Bronchial epithelial cell (primary cell): Measurements from ENCODE around the gene TMEM121B. TPM values are rescaled to one million over a fixed set of nuclear protein-coding genes. Genes with fewer than 3 reads are reported as not detected.

ENCODE experiments used
- DNase-seq: peaks from one replicate; pipeline ENCODE4 v3.0.0-alpha.2; 2010; ENCODE audit warnings: low read depth
- FAIRE-seq: peaks from 2 replicates; lab custom pipeline; 2011; peaks lifted over from hg19 to GRCh38; lab: Jason Lieb, UNC
- H3K27me3 ChIP-seq: 2 replicates; pipeline ENCODE4 v1.5.1; 2011; ENCODE audit warnings: low read length; ENCODE audit not compliant: control insufficient read depth, insufficient read depth
- H3K36me3 ChIP-seq: 2 replicates; pipeline ENCODE4 v1.5.1; 2011; ENCODE audit warnings: low read length; ENCODE audit not compliant: control insufficient read depth, insufficient read depth
- H3K4me3 ChIP-seq: 2 replicates; pipeline ENCODE4 v1.5.1; 2011; ENCODE audit warnings: mild to moderate bottlenecking, low read depth, low read length, control low read depth
- CTCF ChIP-seq: IDR thresholded peaks from 2 replicates; pipeline ENCODE4 v1.5.1; 2011; ENCODE audit warnings: mild to moderate bottlenecking, moderate library complexity, low read length, control low read depth, inconsistent platforms; ENCODE audit not compliant: insufficient read depth, severe bottlenecking
- total RNA-seq: library from RNA; depleted of rRNA; stranded (reverse); fragments of >200 nt; gene quantifications from 2 replicates; pipeline ENCODE4 v1.2.1, GENCODE V29; 2014

Gene TMEM121B
- total RNA-seq, 1 donor from 2014 or later, result not detected

- Histone ChIP-seq H3K4me3 (no peak overlapping the region), H3K27me3 (no peaks in the 10 kb centered on the region), H3K36me3 (peaks cover 17% of the 10 kb centered on the region)
- DNase-seq (no peak), FAIRE-seq (no peak)
- no peak for TF ChIP-seq CTCF
Measured at GRCh38 chr22:17137861-17138425, 16.8 kb upstream of the TMEM121B start.

GRCh38 chr22:17137170-17137569 is 16.0 kb upstream of the TMEM121B start:
- no peak for FAIRE-seq
- DNase-seq, result peak; percentile 11
- no peak for TF ChIP-seq CTCF
- Histone ChIP-seq H3K4me3 (no peak overlapping the region), H3K36me3 (peaks cover 15% of the 10 kb centered on the region), H3K27me3 (no peaks in the 10 kb centered on the region)

- no peak overlapping the region for H3K4me3 ChIP-seq
- peaks cover 12% of the 10 kb centered on the region for H3K36me3 ChIP-seq
- DNase-seq (no peak), FAIRE-seq (peak; percentile 62)
- TF ChIP-seq CTCF, result no peak
- no peaks in the 10 kb centered on the region for H3K27me3 ChIP-seq
Measured at GRCh38 chr22:17135153-17135760, 14.1 kb upstream of the TMEM121B start.

GRCh38 chr22:17133137-17133536 is 12.0 kb upstream of the TMEM121B start:
- Histone ChIP-seq H3K36me3 (peaks cover 5% of the 10 kb centered on the region), H3K4me3 (no peak overlapping the region), H3K27me3 (no peaks in the 10 kb centered on the region)
- no peak for DNase-seq
- FAIRE-seq, result no peak
- no peak for TF ChIP-seq CTCF

GRCh38 chr22:17132112-17132511 is 11.0 kb upstream of the TMEM121B start:
- DNase-seq (no peak), FAIRE-seq (no peak)
- no peak for TF ChIP-seq CTCF
- Histone ChIP-seq H3K27me3 (no peaks in the 10 kb centered on the region), H3K36me3 (no peaks in the 10 kb centered on the region), H3K4me3 (no peak overlapping the region)
